Spinal cord (tissue), 10 donors: ENCODE measurements around the gene IFNA13. TPM values are rescaled to one million over a fixed set of nuclear protein-coding genes. Genes with fewer than 3 reads are reported as not detected.
A peak's percentile ranks its signal among the peaks of the same experiment; 100 is the strongest.

Experiments used
- DNase-seq, 6 donors: peaks; one replicate each; pipeline versions ENCODE4 v3.0.0 to v3.0.0-alpha.2; 2013 to 2015; ENCODE audit warnings: low spot score in 6 of 6, low read depth in 4 of 6
- H3K27ac ChIP-seq: one replicate; pipeline ENCODE4 v1.5.1; 2013; ENCODE audit warnings: low read depth, low read length, control low read depth
- H3K27me3 ChIP-seq: one replicate; pipeline ENCODE4 v1.6.1; 2013; ENCODE audit warnings: low read length; ENCODE audit not compliant: control insufficient read depth, insufficient read depth
- H3K36me3 ChIP-seq: one replicate; pipeline ENCODE4 v1.6.1; 2013; ENCODE audit warnings: low read length; ENCODE audit not compliant: control insufficient read depth, insufficient read depth
- H3K4me1 ChIP-seq: one replicate; pipeline ENCODE4 v1.6.1; 2013; ENCODE audit warnings: low read length; ENCODE audit not compliant: control insufficient read depth, insufficient read depth
- H3K4me3 ChIP-seq: one replicate; pipeline ENCODE4 v1.5.1; 2013; ENCODE audit warnings: low read depth, low read length, control low read depth
- H3K9me3 ChIP-seq: one replicate; pipeline ENCODE4 v1.6.1; 2013; ENCODE audit warnings: low read length; ENCODE audit not compliant: control insufficient read depth, insufficient read depth
- WGBS: methylation state at CpG from one replicate; pipeline ENCODE4 v1.1.5; 2013; ENCODE audit warnings: missing lambda C conversion rate; ENCODE audit not compliant: insufficient coverage; 5-methylcytosine and 5-hydroxymethylcytosine counted together
- polyA plus RNA-seq, 2 donors: library from polyadenylated mRNA; unstranded; fragments of 120-200 nt; gene quantifications; one replicate each; pipeline ENCODE4 v1.2.1, GENCODE V29; 2013; ENCODE audit not compliant: insufficient read length in 2 of 2
- total RNA-seq, 2 donors: library from RNA; depleted of rRNA in 1 of 2; stranded (reverse); fragments of 120-200 nt in 1 of 2; fragments of >200 nt in 1 of 2; gene quantifications; one replicate each; pipeline versions ENCODE4 v1.2.3 to v1.2.4, GENCODE V29; 2013 to 2014
- donor health status: healthy.

The IFNA13 gene
- total and polyA plus RNA-seq, 4 donors = not detected

DNA sequence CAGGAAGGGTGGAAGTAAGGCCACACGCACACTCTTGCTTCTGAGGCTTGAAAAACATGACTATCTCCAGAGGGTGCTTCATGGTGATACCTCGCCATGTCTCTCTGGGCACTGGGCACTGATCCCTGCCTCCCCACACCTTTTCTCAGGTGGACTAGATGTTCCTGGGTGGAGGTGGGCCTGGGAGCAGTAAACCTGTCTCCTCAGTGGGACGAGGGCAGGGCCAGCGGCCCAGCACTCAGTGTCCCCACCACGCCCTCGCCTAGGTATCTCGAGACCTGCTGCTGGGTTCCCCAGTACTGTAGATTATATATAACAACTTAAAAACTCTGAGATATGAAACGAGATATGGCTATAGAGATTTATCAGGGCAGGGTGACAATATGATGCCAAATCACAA, 5.6 kb downstream of the IFNA13 start:
- 100% methylated on average over 1 of the region's 8 CpGs for WGBS
- no peak overlapping the region for H3K4me3 ChIP-seq

DNA sequence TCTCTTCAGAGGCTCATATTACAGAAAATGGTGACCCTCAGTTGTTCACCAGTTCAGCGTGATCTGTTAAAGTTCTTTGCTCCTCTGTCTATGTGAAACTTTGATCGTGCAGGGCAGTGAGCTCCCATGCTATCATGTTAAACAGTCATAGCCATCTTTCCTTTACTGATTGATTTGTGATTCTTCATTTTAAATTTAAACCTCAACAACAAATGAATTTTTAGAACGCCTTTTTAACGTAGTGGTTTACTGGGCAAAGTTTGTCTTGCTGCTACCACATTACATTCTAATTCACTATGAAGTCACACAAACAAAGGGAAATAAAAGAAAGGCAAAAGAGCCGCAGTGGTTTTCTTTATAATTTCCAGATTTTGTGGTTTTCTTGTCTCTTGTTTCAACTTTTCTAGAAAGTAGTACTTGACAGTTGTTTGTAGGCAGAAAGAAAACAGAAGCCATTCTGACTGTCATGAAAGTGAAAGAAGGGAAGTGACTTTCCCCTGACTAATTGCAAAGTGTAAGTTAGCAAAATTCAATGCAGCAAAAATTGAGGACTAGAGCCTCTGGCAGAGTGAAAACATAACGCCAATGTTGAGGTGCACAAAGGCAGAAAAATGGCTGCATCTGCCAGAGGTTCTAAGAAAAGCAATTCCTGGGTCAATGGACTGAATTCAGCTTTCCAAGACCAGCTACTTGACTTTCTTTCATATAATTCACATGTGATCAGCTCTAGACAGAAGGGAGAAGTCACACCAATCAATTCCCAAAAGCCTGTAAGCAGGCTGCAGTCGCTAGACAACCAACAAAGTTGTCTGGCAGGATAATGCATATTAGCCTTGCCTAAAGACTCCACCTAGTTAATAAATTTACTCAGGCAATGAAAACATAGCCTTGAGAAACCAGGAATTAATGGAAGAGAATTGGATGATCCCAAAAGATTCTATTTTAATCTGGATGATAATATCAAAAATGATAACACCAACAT, 10.1 kb downstream of the IFNA13 start:
- H3K4me1 ChIP-seq = no peaks in the 10 kb centered on the region
- no peak overlapping the region for H3K27ac ChIP-seq
- H3K9me3 ChIP-seq = no peaks in the 10 kb centered on the region
- H3K36me3 ChIP-seq = no peaks in the 10 kb centered on the region
- no peaks in the 10 kb centered on the region for H3K27me3 ChIP-seq
- DNase-seq = peak in 2 of 6 donors; percentile 5 to 8
- no peak overlapping the region for H3K4me3 ChIP-seq
- 54% methylated on average over 3 of the region's 7 CpGs for WGBS

More for the DNA sequence above, 5.6 kb downstream of the IFNA13 start:
- no peak for DNase-seq
- H3K9me3 ChIP-seq = no peaks in the 10 kb centered on the region
- H3K4me1 ChIP-seq = no peaks in the 10 kb centered on the region
- H3K36me3 ChIP-seq = no peaks in the 10 kb centered on the region
- H3K27ac ChIP-seq = no peak overlapping the region
- no peaks in the 10 kb centered on the region for H3K27me3 ChIP-seq

DNA sequence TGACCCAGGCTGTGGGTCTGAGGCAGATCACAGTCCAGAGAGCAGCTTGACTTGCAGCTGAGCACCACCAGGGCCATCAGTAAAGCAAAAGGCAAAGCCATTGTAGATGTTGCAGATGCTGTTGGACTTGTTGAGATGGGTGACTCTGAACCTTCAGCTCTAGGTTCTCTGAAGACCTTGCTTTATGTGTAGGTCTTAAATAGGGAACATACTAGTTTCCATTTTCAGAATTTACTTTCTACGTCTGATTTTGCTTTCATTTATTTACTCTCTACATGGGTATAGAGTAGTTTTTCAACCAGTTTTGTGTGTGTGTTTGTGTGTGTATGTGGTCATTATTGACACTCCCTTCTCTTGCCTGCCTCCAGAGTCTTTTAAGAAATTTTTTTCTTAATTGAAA, 17.1 kb downstream of the IFNA13 start, which contains the start of gene IFNA6:
Gene IFNA6 (minus strand): TSS at position 101 of the 400 bp plus-strand sequence. CDS start 0 bp downstream, at position 101.
- no peak within 1 kb of the TSS for H3K27ac ChIP-seq
- H3K4me1 ChIP-seq = no peaks in the 10 kb centered on the region
- WGBS = no CpG with 5 or more reads among the region's 1 CpG
- no peaks in the 10 kb centered on the region for H3K27me3 ChIP-seq
- H3K36me3 ChIP-seq = no peaks in the 10 kb centered on the region
- H3K9me3 ChIP-seq = no peaks in the 10 kb centered on the region
- no peak for DNase-seq
- H3K4me3 ChIP-seq = no peak within 1 kb of the TSS

DNA sequence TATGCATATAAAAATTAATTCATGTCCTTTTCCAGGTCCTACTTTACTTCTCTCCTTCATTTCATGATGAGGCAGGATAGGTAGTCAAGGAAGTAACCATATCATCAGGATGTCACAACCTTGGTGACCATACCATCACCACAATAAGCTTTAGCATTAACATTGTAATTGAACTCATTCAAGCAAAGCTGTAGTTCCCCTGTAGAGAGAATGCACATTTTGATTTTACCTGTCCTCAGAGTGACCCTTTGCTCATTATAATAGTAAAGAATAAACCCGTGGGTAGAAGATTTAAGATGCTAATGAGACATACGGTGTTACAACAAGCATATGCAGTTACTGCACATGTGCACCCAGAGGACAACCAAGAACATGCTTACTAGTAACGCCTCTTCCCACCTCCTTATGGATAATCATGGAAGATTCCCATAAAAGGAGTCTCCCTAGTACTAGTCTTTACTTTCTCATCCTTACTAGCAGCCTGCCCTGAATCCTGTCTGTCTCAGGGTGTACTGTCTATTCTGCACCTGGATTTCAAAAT, 19.4 kb downstream of the IFNA13 start:
- Histone ChIP-seq H3K27ac (no peak overlapping the region), H3K9me3 (no peaks in the 10 kb centered on the region), H3K4me1 (no peaks in the 10 kb centered on the region), H3K4me3 (no peak overlapping the region), H3K36me3 (no peaks in the 10 kb centered on the region), H3K27me3 (no peaks in the 10 kb centered on the region)
- DNase-seq = no peak
- 82% methylated on average over 1 of the region's 3 CpGs for WGBS

DNA sequence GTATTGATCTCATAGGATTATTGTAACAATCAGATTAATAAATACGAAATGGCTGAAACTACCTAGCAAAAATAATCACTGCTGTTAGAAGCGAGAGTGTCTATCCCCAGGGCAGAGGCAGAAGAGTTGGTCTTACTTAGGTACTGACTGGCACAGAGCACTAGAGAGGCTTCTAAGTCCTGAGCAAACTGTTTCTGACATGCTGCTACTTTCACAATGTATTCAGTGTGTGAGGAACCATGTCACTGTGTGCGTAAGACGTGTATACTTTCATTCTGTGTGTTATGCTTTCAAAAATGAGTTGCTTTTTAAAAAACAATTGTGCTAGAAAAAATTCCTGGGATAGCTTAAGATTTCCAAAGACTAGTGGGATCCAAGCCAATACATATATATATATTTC, 27.1 kb downstream of the IFNA13 start:
- WGBS = no CpG with 5 or more reads among the region's 4 CpGs
- Histone ChIP-seq H3K4me1 (no peaks in the 10 kb centered on the region), H3K4me3 (no peak overlapping the region), H3K9me3 (no peaks in the 10 kb centered on the region), H3K27me3 (no peaks in the 10 kb centered on the region), H3K27ac (no peak overlapping the region), H3K36me3 (no peaks in the 10 kb centered on the region)
- no peak for DNase-seq

DNA sequence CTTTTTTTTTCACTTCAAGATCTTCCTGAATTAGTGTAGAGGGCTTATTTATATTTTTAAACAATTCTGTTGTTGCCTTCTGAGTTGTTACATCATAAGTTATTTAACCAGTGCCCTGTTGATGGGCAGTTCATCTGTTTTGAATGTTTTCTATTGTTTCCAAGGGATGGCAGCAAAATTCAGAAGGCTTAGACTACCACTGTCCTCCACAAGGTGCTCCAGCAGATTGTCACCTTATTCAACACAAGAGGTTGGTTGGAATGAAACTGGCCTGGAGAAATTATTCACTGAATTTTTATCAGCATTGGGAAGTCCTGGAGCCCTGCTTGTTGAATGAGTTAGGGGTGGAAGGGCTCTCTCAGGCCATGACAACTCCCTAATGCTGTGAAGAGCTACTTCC, 31.4 kb downstream of the IFNA13 start:
- Histone ChIP-seq H3K4me3 (no peak overlapping the region), H3K4me1 (no peaks in the 10 kb centered on the region), H3K27me3 (no peaks in the 10 kb centered on the region), H3K27ac (no peak overlapping the region), H3K36me3 (no peaks in the 10 kb centered on the region), H3K9me3 (no peaks in the 10 kb centered on the region)
- DNase-seq = no peak

DNA sequence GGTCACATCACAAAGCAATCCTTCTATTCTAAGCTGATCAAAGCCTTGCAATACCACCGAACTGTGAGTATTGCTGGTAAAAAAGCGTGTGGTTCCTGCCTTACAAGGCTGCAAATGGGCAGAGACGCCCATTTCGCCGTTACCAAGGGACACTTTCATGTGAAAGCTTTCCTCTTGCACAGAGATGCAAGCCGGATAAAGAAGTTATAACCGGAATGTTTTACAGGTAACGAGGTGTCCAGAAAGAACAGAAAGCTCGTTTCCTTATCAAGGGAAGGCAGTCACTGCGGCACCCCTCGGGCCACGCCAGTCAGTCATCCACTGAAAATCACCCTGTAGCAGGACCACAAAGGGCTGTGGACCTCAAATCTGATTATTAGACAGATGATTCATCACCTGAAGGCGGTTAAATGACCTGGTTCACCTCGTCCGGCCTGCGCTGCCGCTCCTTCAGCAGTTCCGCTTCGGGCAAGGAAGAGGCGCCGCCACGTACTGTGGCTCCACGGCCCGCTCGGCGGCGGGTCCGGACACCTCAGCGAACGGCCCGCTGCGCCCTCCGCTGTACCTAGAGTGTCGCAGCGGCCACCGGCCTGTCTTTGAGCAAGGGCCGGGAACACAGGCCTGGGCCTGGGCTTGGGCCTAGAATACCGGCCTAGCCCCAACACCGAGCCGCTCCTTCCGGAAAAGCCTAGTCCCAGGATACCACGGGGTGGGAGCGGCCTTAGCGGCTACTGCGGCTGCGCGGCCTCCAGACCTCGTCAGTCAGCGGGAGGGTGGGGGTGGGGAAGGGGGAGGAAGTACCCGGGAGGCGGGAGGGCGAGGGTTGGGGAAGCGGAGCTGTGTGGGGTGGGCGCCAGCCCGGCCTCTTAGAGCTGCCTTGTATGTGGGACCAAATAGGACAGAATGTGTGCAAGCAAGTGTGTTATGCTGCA, 32.9 kb downstream of the IFNA13 start, which contains the start of gene KLHL9:
Gene KLHL9 (minus strand): TSS at position 704 of the 932 bp plus-strand sequence. CDS start 545 bp downstream, at position 159.
- Histone ChIP-seq H3K9me3 (no peaks in the 10 kb centered on the region), H3K27ac (peak within 1 kb of the TSS; percentile 89)
- DNase-seq = peak; percentile 83 to 98 (median 90)

DNA sequence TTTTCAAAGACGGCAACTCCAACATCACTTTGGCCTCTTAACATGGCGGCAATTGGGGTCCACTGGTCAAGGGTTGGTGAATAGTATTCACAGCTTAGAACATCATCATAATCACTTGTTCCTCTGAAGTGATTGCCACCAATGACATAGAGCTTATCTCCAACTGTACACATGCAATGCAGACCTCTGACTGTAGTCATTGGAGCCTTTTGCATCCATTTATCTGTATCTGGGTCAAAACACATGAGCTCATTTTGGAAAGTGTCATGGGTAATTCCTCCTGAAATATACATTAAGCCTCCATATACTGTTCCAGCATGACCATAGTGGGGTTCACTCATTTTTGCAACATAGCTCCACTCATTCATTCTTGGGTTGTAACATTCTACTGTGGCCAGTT, 34.6 kb downstream of the IFNA13 start:
- Histone ChIP-seq H3K36me3 (no peaks in the 10 kb centered on the region), H3K27me3 (no peaks in the 10 kb centered on the region), H3K27ac (no peak overlapping the region), H3K4me1 (no peaks in the 10 kb centered on the region), H3K4me3 (no peak overlapping the region), H3K9me3 (no peaks in the 10 kb centered on the region)
- 100% methylated on average over 1 of the region's 2 CpGs for WGBS
- DNase-seq = no peak

More for the DNA sequence above, 32.9 kb downstream of the IFNA13 start, which contains the start of gene KLHL9:
- no peaks in the 10 kb centered on the region for H3K4me1 ChIP-seq
- H3K4me3 ChIP-seq = peak within 1 kb of the TSS; percentile 93
- no peaks in the 10 kb centered on the region for H3K27me3 ChIP-seq
- WGBS = 1% methylated on average over 49 of the region's 55 CpGs
- H3K36me3 ChIP-seq = no peaks in the 10 kb centered on the region

DNA sequence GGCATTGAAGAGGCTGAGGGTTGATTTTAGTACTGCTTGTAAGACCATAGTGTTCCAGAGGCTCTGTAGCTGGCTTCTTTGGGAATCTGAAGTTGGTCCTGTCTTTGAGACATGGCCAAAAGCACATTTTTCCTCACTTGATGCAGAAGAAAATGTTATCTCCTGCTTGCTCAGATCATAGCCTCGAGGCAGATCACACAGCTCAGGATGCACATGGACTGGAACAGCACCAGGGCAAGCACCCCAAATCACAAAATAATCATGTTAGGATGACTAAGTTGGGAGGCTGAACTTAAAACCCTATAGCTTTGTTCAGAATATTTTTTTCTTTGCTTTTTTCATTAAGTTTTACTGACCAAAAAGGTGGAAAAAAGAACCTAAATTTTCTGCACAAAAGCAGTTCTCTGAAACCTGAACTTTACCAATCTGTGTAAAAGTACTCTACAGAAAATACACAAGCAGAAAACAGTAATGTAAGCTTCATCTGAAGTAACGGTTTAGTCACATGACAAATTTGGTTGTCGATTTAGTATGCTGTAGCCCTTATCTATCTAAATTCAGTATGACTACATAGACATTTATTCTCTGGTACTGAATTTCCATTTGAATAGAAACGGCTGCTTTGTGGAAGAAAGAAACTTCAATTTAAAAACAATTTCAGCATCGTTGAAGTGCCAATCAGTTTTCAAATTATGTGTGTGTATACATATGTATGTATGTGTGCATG, 36.0 kb downstream of the IFNA13 start:
- H3K4me1 ChIP-seq = no peaks in the 10 kb centered on the region
- H3K27me3 ChIP-seq = no peaks in the 10 kb centered on the region
- no peak overlapping the region for H3K27ac ChIP-seq
- no peak for DNase-seq
- H3K4me3 ChIP-seq = no peak overlapping the region
- H3K9me3 ChIP-seq = no peaks in the 10 kb centered on the region
- H3K36me3 ChIP-seq = no peaks in the 10 kb centered on the region
- no CpG with 5 or more reads among the region's 5 CpGs for WGBS
